ENCODE data around the gene HOOK2. TPM values are rescaled to one million over a fixed set of nuclear protein-coding genes. Genes with fewer than 3 reads are reported as not detected.

HOOK2 gene
- total and polyA plus RNA-seq, 2 of the 13 experiments (the other 11 are each of a cell fraction or from before 2014, with no cell fraction given), result 9.2 to 12.9 TPM

GRCh38 chr19:12754465-12755196 lies 20.7 kb downstream of the HOOK2 start:
- TF ChIP-seq NFIC (IDR thresholded peaks at IDR 0.05; ENCODE audit: low read length), result no peak
- TF ChIP-seq ZNF326 (CRISPR knock-in tag; IDR thresholded peaks at IDR 0.05; ENCODE audit: borderline replicate concordance), result no peak
- no peak for TF ChIP-seq ZMYM4 (CRISPR knock-in tag; IDR thresholded peaks at IDR 0.05)
- TF ChIP-seq NBN (conservative IDR thresholded peaks at IDR 0.05), result no peak
- TF ChIP-seq ZNF607 (CRISPR knock-in tag; IDR thresholded peaks at IDR 0.05; ENCODE audit: borderline replicate concordance), result no peak
- no peak for TF ChIP-seq PBX3 (CRISPR knock-in tag; IDR thresholded peaks at IDR 0.05; ENCODE audit: borderline replicate concordance)
- TF ChIP-seq E2F2 (CRISPR knock-in tag; IDR thresholded peaks at IDR 0.05; ENCODE audit: borderline replicate concordance), result no peak
- no peak for TF ChIP-seq CBFB (CRISPR knock-in tag; IDR thresholded peaks at IDR 0.05)
- no peak for TF ChIP-seq HMGA1 (CRISPR knock-in tag; conservative IDR thresholded peaks at IDR 0.05)
- TF ChIP-seq ZBTB39 (CRISPR knock-in tag; IDR thresholded peaks at IDR 0.05), result no peak
- TF ChIP-seq ZFP91 (CRISPR knock-in tag; IDR thresholded peaks at IDR 0.05; ENCODE audit: borderline replicate concordance), result no peak
- TF ChIP-seq ZNF546 (CRISPR knock-in tag; conservative IDR thresholded peaks at IDR 0.05), result no peak
- Histone ChIP-seq H3K4me1 (ENCODE audit: insufficient read depth, low read length) (peaks cover 34% of the 10 kb centered on the region), H3K27me3 (ENCODE audit: control insufficient read depth in 1 of 2, insufficient read depth in 2 of 2, low read length in 2 of 2) (peaks cover 2 to 34% of the 10 kb centered on the region in 2 experiments), H3K79me2 (ENCODE audit: insufficient read depth, low read length) (no peaks in the 10 kb centered on the region), H3K27ac (ENCODE audit: extremely low read length, insufficient read depth, low read length) (no peak overlapping the region), H3K9me3 (ENCODE audit: low read length) (no peaks in the 10 kb centered on the region), H4K20me1 (ENCODE audit: insufficient read depth, low read length) (no peaks in the 10 kb centered on the region), H3K4me2 (ENCODE audit: low read depth, low read length) (no peak overlapping the region), H3K4me3 (replicated peaks in 1 of 3; ENCODE audit: insufficient read depth in 1 of 3, low read depth in 2 of 3, low read length in 3 of 3) (no peak overlapping the region), H2AFZ (ENCODE audit: low read length) (no peak overlapping the region), H3K9ac (ENCODE audit: insufficient read depth, low read depth, low read length) (no peak overlapping the region), H3K36me3 (replicated peaks in 1 of 2; ENCODE audit: control insufficient read depth in 1 of 2, insufficient read depth in 2 of 2, low read length in 2 of 2) (no peaks in the 10 kb centered on the region)
- no peak for FAIRE-seq
- BruUV-seq (replicated peaks), result no TSS peak
- WGBS (ENCODE audit: low lambda C conversion rate), result 70% methylated on average over 17 of the region's 50 CpGs
- intact Hi-C loops (cut with micrococcal nuclease; ENCODE audit: unreplicated experiment), result no loop called here
- no peak for DNase-seq (ENCODE audit: low spot score)
- ChIA-PET CTCF (ENCODE audit: low intra/inter-chr PET ratio, low total read pairs) (no interaction called here), POLR2A (no interaction called here)
- ATAC-seq, result no peak
- in situ Hi-C loops (cut with HindIII; ENCODE audit: extremely low pct_ligation_motif_present, low pct_unique_long_range_greater_than_20kb), result loop anchor here (5.0 kb wide), 1 partner anchor 42 kb away; no protein-coding TSS in a partner anchor

All from HepG2 (cell line).